Osteocyte (in vitro differentiated cells): ENCODE data around the gene PLEKHA3. TPM values are rescaled to one million over a fixed set of nuclear protein-coding genes. Genes with fewer than 3 reads are reported as not detected.

Experiments used
- DNase-seq: peaks from one replicate; pipeline ENCODE4 v3.0.0; 2021; ENCODE audit warnings: mixed read lengths; ENCODE audit not compliant: unreplicated experiment; ENCODE audit errors: extremely low spot score
- H3K27ac Mint-ChIP-seq: one replicate; pipeline ENCODE4 v1.8.0; 2021; ENCODE audit warnings: mild to moderate bottlenecking, mixed read lengths; ENCODE audit not compliant: unreplicated experiment
- H3K27me3 Mint-ChIP-seq: one replicate; pipeline ENCODE4 v1.8.0; 2021; ENCODE audit warnings: mixed read lengths; ENCODE audit not compliant: unreplicated experiment
- H3K36me3 Mint-ChIP-seq: one replicate; pipeline ENCODE4 v1.8.0; 2021; ENCODE audit warnings: mixed read lengths; ENCODE audit not compliant: unreplicated experiment
- H3K4me1 Mint-ChIP-seq: one replicate; pipeline ENCODE4 v1.8.0; 2021; ENCODE audit warnings: mixed read lengths; ENCODE audit not compliant: unreplicated experiment
- H3K4me3 Mint-ChIP-seq: one replicate; pipeline ENCODE4 v1.8.0; 2021; ENCODE audit warnings: mild to moderate bottlenecking, moderate library complexity, mixed read lengths; ENCODE audit not compliant: unreplicated experiment
- H3K9me3 Mint-ChIP-seq: one replicate; pipeline ENCODE4 v1.8.0; 2021; ENCODE audit warnings: mixed read lengths; ENCODE audit not compliant: unreplicated experiment
- CTCF ChIP-seq: fragments of 200-600 bp; sonication (generic); IDR thresholded peaks from 2 replicates; pipeline ENCODE4 v1.5.0; 2021; ENCODE audit warnings: antibody characterized with exemption, mild to moderate bottlenecking, moderate library complexity
- total RNA-seq: library from RNA; stranded (reverse); gene quantifications from 2 replicates; pipeline ENCODE4 v1.2.1, GENCODE V29; 2021

PLEKHA3 gene
- total RNA-seq, 1 donor from 2014 or later: 29.1 TPM

DNA sequence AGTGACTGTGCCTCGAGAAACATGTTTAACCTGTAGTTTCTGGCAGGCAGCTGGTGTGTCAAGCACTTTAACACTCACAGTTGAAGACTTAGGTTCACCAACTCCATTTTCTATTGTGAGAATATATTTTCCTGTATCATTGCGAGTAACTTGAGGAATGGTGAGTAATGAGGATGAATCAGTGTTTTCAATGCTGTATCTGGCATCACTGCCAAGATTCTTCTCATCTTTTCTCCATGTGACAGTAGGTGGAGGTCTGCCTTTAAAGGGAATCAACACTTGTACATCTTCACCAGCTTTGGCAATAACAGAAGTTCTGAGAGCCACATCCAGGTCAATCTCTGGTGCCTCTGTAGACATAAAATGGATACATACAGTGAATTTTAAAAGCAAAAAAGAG, 72.8 kb downstream of the PLEKHA3 start:
- H3K9me3 Mint-ChIP-seq: peaks cover 4% of the 10 kb centered on the region
- no peak overlapping the region for H3K27ac Mint-ChIP-seq
- no peaks in the 10 kb centered on the region for H3K27me3 Mint-ChIP-seq
- TF ChIP-seq CTCF: no peak
- peaks cover 4% of the 10 kb centered on the region for H3K4me1 Mint-ChIP-seq
- H3K36me3 Mint-ChIP-seq: peaks cover 21% of the 10 kb centered on the region
- DNase-seq: no peak
- H3K4me3 Mint-ChIP-seq: no peak overlapping the region

Other genes with a start within 250 kb of the PLEKHA3 start
- 44.8 and 50.1 TPM in 2 replicates for gene PRKRA, start 29.3 kb upstream of the PLEKHA3 start, total RNA-seq
- 7.4 TPM in 2 replicates for gene PJVK, start 29.1 kb upstream of the PLEKHA3 start, total RNA-seq
- 49.9 and 57.0 TPM in 2 replicates for gene FKBP7, start 1.9 kb upstream of the PLEKHA3 start, total RNA-seq